ENCODE measurements around the gene HDAC5.
"Not testable (repeated sequence)": the region's sequence is repeated elsewhere in the genome, so short reads cannot be mapped to it uniquely, and the experiment has no call there.

Gene HDAC5

DNA sequence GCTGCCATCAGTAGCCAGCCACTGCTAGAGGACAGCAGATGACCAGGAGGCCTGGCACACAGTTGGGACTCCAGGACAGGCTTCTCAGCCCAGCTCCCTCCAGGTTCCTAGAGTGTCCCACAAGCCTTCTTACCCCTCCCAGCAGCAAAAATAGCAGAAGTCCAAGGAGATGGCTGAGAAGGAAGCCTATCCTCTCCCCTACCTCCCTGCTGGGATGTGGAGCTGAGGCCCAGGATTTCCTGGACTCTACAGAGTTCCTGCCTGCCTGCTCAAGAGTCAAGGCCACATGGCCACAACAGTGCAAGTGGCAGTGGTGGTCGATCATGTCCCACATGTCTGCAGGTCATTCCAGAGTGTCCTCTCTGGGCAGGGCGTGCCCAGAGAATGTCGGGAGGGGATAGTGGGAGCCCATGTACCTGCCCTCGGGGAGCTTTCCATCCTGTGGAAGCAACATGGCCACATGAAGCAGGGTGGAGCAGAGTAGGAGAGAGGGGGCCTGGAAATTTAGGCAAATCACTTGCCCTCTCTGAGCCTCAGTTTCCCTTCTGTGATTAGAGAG lies 10.6 kb upstream of the HDAC5 start:
- DNase-seq (ENCODE audit: low read depth in 2 of 2): no peak

GRCh38 chr17:44132275-44132821 lies 8.9 kb upstream of the HDAC5 start:
- DNase-seq (ENCODE audit: low read depth in 2 of 2): no peak

GRCh38 chr17:44131372-44131771 lies 7.9 kb upstream of the HDAC5 start:
- not testable (repeated sequence) for DNase-seq (ENCODE audit: low read depth in 2 of 2)

DNA sequence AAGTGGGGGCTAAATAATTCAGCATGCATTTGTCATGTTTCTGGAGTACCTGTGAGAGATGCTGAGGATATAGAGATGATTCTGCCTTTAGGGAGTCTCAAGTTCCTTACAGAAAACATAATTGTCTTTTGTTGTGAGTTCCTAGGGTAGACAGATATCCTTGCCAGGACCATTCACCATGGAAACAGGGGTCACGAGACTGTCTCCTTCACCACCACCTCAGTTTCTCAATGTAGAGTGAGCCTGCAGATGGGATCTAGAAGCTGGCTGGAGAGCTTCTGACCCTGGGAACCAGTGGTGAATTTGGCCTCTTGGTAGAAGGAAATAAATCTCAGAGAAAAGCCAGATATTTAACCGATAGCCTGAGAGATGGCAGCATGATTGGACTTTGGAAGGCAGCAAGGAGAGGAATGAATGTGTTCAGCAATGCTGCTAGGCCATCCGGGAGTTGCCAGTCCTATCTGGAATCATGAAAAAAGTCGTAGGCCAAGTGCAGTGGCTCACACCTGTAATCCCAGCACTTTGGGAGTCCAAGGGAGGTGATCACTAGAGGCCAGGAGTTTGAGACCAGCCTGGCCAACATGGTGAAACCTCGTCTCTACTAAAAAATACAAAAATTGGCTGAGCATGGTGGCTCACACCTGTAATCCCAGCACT lies 7.4 kb upstream of the HDAC5 start:
- DNase-seq (ENCODE audit: low read depth in 2 of 2): no peak

- no peak for DNase-seq (ENCODE audit: low read depth in 2 of 2)
Observed at GRCh38 chr17:44128383-44128782, 4.9 kb upstream of the HDAC5 start.

DNA sequence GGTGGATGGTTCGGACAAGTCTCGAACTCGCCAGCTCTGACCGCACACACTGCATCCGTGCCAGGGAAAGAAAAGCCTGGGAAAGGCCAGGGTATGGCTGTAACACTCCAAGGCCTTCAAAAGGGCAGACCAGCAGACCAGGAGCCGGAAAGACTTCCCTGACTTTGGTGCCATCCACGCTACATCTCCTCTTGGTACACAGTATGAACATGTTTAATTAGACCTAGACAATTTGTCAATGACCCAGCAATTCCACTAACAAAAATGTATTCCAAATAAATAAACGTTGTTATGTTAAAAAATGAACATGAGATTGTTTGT lies 637 bp upstream of the HDAC5 start:
- no peak for DNase-seq (ENCODE audit: low read depth in 2 of 2)

DNA sequence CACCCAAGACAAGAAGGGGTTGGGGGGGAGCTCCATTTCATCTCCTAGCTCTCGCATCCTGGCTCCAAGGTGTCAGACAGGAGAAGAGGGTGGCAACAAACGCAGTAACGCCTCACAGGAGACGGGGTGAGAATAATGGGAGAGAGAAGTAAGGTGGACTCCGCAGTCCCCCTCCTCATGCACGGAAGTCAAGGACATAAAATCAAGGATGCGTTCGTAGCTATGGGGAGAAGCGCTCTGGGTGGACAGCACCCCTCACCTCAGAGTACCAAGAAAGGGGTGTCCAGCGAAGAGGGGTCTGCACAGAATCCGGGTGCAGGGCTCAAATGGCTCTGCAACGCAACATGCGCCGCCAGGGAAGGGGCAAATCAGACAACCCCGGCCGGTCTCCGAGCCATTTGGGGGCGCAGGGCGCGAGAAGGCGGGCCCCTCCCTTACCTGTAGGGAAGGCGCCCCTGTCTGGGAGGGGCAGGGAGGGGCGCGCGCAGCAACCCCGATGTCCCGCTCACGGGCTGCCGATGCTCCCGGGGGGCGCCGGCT lies 555 bp downstream of the HDAC5 start:
- no peak for DNase-seq (ENCODE audit: low read depth in 2 of 2)

GRCh38 chr17:44121997-44122815 lies 1.2 kb downstream of the HDAC5 start:
- DNase-seq (ENCODE audit: low read depth in 2 of 2): no peak

- DNase-seq (ENCODE audit: low read depth in 2 of 2): no peak
Observed at GRCh38 chr17:44120851-44121605, 2.4 kb downstream of the HDAC5 start.

- DNase-seq (ENCODE audit: low read depth in 2 of 2): not testable (repeated sequence)
Observed at GRCh38 chr17:44120281-44120680, 3.2 kb downstream of the HDAC5 start.

GRCh38 chr17:44119798-44120197 lies 3.6 kb downstream of the HDAC5 start:
- DNase-seq (ENCODE audit: low read depth in 2 of 2): no peak

- DNase-seq (ENCODE audit: low read depth in 2 of 2): no peak
Observed at GRCh38 chr17:44119062-44119461, 4.4 kb downstream of the HDAC5 start.

- no peak for DNase-seq (ENCODE audit: low read depth in 2 of 2)
Observed at GRCh38 chr17:44118427-44119050, 4.9 kb downstream of the HDAC5 start.

DNA sequence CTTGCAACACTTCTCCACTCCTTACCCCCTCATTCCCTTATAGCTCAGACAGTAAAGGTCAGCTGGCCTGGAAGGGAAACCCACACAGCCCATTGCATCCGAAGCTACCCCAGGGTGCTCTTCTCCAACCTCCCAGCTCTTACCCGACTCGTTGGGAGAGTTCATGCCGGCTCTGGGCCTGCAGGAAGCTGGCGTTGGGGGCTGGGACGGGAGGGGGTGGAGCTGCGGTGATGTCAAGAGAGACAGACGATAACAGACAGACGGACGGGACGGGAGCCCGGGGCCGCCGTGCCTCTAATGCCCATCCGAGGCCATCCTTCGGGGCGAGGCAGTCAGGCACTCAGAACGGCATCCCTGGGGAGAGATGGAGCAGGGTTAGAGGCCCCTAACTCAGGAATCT lies 6.1 kb downstream of the HDAC5 start:
- DNase-seq (ENCODE audit: low read depth in 2 of 2): no peak

DNA sequence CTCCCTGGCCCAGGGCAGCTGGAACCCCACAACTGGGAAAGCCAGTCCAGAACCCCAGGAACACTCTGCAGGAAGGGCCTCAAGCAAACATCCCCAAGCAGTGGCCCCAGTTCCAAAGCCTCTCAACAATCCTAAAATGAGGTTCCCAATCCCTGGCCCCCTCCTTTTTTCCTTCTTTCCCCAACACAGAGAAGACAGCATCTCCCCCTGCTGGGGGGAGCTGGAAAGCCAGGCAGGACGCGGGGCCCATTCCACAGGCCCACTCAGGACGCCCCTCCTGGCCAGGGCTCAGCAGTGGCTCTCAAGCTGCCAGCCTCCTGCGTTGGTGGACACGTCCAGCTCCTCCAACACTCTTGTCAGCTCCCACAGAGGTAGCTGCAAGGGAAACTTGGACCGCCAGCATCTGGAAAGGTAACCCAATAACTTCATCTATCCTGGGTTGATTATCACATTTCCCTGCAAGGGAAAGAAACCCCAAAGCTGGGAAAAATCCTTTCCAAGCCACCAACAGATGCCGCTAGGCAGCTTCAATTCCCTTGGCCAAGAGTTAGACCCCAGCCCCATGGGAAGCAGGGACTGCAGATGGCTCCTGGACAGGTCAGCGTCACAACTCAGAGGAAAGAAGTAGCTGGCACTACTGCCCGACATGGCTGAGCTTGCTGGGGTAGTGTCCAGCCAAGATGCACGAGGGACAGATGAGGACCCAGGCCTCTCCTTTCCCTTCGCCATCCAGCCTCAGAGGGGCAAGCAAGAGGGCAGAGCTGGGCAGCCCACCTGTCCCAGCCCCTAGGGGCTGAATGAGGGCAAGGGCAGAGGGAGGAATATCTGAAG lies 7.6 kb downstream of the HDAC5 start:
- no peak for DNase-seq (ENCODE audit: low read depth in 2 of 2)

- DNase-seq (ENCODE audit: low read depth in 2 of 2): no peak
Observed at GRCh38 chr17:44113868-44114840, 9.3 kb downstream of the HDAC5 start.

GRCh38 chr17:44113382-44113781 lies 10.1 kb downstream of the HDAC5 start:
- DNase-seq (ENCODE audit: low read depth in 2 of 2): no peak

DNA sequence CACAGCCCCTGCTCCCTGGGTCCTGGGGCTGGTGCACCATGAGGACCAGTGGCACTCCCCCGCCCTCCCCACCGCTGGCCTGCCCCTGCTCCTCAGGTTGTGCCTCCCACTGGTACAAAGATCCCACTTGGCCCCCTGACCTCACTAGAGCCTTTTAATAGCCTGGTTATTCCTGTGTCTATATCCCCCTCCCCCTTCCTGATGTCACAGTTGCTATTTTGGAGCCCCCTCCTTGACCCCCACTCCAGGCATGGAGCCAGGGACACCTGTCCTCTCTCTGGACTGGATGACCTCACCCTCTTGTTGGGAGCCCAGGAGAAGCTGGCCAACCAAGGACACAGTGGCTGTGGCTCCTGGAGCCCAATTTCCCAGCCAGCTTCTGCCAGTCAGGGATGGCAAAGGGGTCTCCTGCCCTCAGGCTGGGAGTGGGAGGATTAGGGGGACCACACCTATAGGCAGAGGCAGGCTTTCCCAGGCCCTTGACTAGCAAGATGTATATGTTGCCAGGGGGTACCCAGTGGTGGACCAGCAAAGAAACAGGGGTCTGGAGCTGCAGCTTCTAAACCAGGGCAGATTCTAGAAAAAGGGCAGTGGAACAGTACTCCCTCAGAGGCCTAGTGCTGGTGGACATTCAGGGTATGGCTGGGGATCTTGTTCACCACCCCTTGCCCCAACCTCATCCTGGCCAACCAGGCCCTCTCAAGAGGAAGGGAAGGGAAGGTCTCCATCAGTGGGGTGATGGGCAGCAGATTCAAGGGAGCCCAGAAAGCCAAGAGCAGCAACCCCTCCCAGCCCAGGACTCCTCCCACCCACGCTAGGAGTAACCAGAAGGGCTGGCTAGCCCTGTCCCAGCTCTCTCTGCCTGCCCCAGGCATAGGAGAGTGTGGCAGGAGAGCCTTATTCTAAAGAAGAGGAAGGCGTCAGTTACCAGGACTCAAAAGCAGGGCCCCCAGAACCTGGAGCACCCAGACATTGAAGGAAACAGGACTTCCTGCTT lies 10.9 kb downstream of the HDAC5 start:
- DNase-seq (ENCODE audit: low read depth in 2 of 2): no peak
